GM23338 (cell line): Measurements from ENCODE around the gene PABPC3. TPM values are rescaled to one million over a fixed set of nuclear protein-coding genes. Genes with fewer than 3 reads are reported as not detected.
A peak's percentile ranks its signal among the peaks of the same experiment; 100 is the strongest.

Source experiments
- ATAC-seq: fragments of 200-7000 bp; cut with Tn5 transposase; 3 replicates; pipeline ENCODE4 v1.9.1; 2020
- DNase-seq: peaks from one replicate; pipeline ENCODE4 v3.0.0-alpha.2; 2015; ENCODE audit warnings: low spot score
- H2AFZ ChIP-seq: fragments of 200-600 bp; sonication (generic); 2 replicates; pipeline ENCODE4 v1.8.0; 2016; ENCODE audit warnings: antibody characterized with exemption, mild to moderate bottlenecking, moderate library complexity
- H3F3A ChIP-seq: fragments of 200-600 bp; sonication (generic); replicated peaks from 2 replicates; pipeline ENCODE4 v1.8.0; 2017; ENCODE audit warnings: antibody characterized with exemption, mixed run types, low read depth
- H3K27ac ChIP-seq: fragments of 200-600 bp; sonication (generic); 2 replicates; pipeline ENCODE4 v1.6.1; 2016; ENCODE audit warnings: low read depth
- H3K27me3 ChIP-seq: fragments of 200-600 bp; sonication (generic); 2 replicates; pipeline ENCODE4 v1.8.0; 2016; ENCODE audit warnings: mild to moderate bottlenecking, mixed run types, moderate library complexity; ENCODE audit not compliant: insufficient read depth
- H3K36me3 ChIP-seq: fragments of 200-600 bp; sonication (generic); 2 replicates; pipeline ENCODE4 v1.8.0; 2016; ENCODE audit warnings: mild to moderate bottlenecking; ENCODE audit not compliant: insufficient read depth
- H3K4me1 ChIP-seq: fragments of 200-600 bp; sonication (generic); 2 replicates; pipeline ENCODE4 v1.8.0; 2016; ENCODE audit warnings: mild to moderate bottlenecking, moderate library complexity; ENCODE audit not compliant: insufficient read depth
- H3K4me2 ChIP-seq: fragments of 200-600 bp; sonication (generic); 2 replicates; pipeline ENCODE4 v1.7.1; 2017; ENCODE audit warnings: mixed run types
- H3K4me3 ChIP-seq: fragments of 200-600 bp; sonication (generic); 2 replicates; pipeline ENCODE4 v1.6.1; 2016; ENCODE audit warnings: mixed run types
- H3K79me2 ChIP-seq: fragments of 200-600 bp; sonication (generic); replicated peaks from 2 replicates; pipeline ENCODE4 v1.8.0; 2017; ENCODE audit warnings: mild to moderate bottlenecking; ENCODE audit not compliant: insufficient read depth
- H3K9me2 ChIP-seq: fragments of 200-600 bp; sonication (generic); 2 replicates; pipeline ENCODE4 v1.8.0; 2017; ENCODE audit not compliant: insufficient read depth
- H4K20me1 ChIP-seq: fragments of 200-600 bp; sonication (generic); replicated peaks from 2 replicates; pipeline ENCODE4 v1.8.0; 2017; ENCODE audit warnings: mild to moderate bottlenecking; ENCODE audit not compliant: insufficient read depth
- H3K27ac Mint-ChIP-seq: 2 replicates; pipeline ENCODE4 v1.8.0; 2020; ENCODE audit warnings: inconsistent platforms, mild to moderate bottlenecking, moderate library complexity, mixed read lengths
- H3K27me3 Mint-ChIP-seq: 3 replicates; pipeline ENCODE4 v1.8.0; 2022; ENCODE audit warnings: low read depth, mild to moderate bottlenecking, moderate library complexity, mixed read lengths, inconsistent platforms; ENCODE audit not compliant: insufficient read depth, poor library complexity
- H3K36me3 Mint-ChIP-seq: 3 replicates; pipeline ENCODE4 v1.8.0; 2021; ENCODE audit warnings: low read depth, mild to moderate bottlenecking, inconsistent platforms, moderate library complexity, mixed read lengths
- H3K4me1 Mint-ChIP-seq: 3 replicates; pipeline ENCODE4 v1.8.0; 2020; ENCODE audit warnings: mild to moderate bottlenecking, inconsistent platforms, mixed read lengths
- H3K4me3 Mint-ChIP-seq: 3 replicates; pipeline ENCODE4 v1.8.0; 2021; ENCODE audit warnings: moderate library complexity, mild to moderate bottlenecking, inconsistent platforms, mixed read lengths
- H3K9me3 Mint-ChIP-seq: 3 replicates; pipeline ENCODE4 v1.8.0; 2020; ENCODE audit warnings: moderate library complexity, mild to moderate bottlenecking, inconsistent platforms, mixed read lengths
- EZH2phosphoT487 ChIP-seq: fragments of 200-600 bp; sonication (generic); IDR thresholded peaks from one replicate; pipeline ENCODE4 v1.8.1; 2018; ENCODE audit warnings: antibody characterized with exemption; ENCODE audit not compliant: unreplicated experiment
- JUNB ChIP-seq: IDR thresholded peaks from one replicate; pipeline ENCODE4 v1.6.1; 2016; ENCODE audit warnings: antibody characterized with exemption; ENCODE audit not compliant: unreplicated experiment
- NANOG ChIP-seq: IDR thresholded peaks from 2 replicates; pipeline ENCODE4 v1.6.1; 2016; ENCODE audit warnings: antibody characterized with exemption, borderline replicate concordance
- POLR2AphosphoS5 ChIP-seq: IDR thresholded peaks from 2 replicates; pipeline ENCODE4 v1.6.1; 2016; ENCODE audit warnings: antibody characterized with exemption, low read depth
- ZNF114 ChIP-seq: fragments of 250-450 bp; sonication (Bioruptor Pico); IDR thresholded peaks from 2 replicates; pipeline ENCODE4 v1.5.0; 2020; ENCODE audit warnings: mild to moderate bottlenecking, moderate library complexity
- long read RNA-seq: library from polyadenylated mRNA; unstranded; transcript quantifications from one replicate; pipeline ENCODE4 v2.0.0, GENCODE V29; 2020; ENCODE audit not compliant: unreplicated experiment
- polyA plus RNA-seq: library from polyadenylated mRNA; unstranded; fragments of >200 nt; fragmentation: Nextera tagmentation; extraction: Ambion mirVana; gene quantifications from 2 replicates; pipeline ENCODE4 v1.2.1, GENCODE V29; 2016
- total RNA-seq: library from RNA; depleted of rRNA; stranded (reverse); fragments of >200 nt; shearing (Covaris generic); gene quantifications from 2 replicates; pipeline ENCODE4 v1.2.3, GENCODE V29; 2014; rRNA removed

The PABPC3 gene
- total RNA-seq, result 0.58 and 1.2 TPM in 2 replicates
- 0.42 and 0.55 TPM in 2 replicates for polyA plus RNA-seq
- long read RNA-seq, result 0 reads

- H3F3A ChIP-seq, result no peaks in the 10 kb centered on the region
- no peaks in the 10 kb centered on the region for H3K36me3 Mint-ChIP-seq
- H3K4me3 ChIP-seq, result no peak within 1 kb of the TSS
- H3K27ac Mint-ChIP-seq, result no peak within 1 kb of the TSS
- H3K4me1 ChIP-seq, result no peaks in the 10 kb centered on the region
- H3K36me3 ChIP-seq, result no peaks in the 10 kb centered on the region
- ATAC-seq, result peak; percentile 80
- no peaks in the 10 kb centered on the region for H3K4me1 Mint-ChIP-seq
- H2AFZ ChIP-seq, result peak within 1 kb of the TSS; percentile 76
- H3K4me2 ChIP-seq, result no peak within 1 kb of the TSS
- no peaks in the 10 kb centered on the region for H3K27me3 ChIP-seq
- peak; percentile 29 for DNase-seq
- no peak within 1 kb of the TSS for H3K27ac ChIP-seq
- H3K4me3 Mint-ChIP-seq, result peak within 1 kb of the TSS; percentile 58; the same call in 2 of the 3 replicates
- no peaks in the 10 kb centered on the region for H4K20me1 ChIP-seq
- TF ChIP-seq JUNB, result no peak
- H3K27me3 Mint-ChIP-seq, result peaks cover 6% of the 10 kb centered on the region
- H3K9me2 ChIP-seq, result no peaks in the 10 kb centered on the region
- no peaks in the 10 kb centered on the region for H3K9me3 Mint-ChIP-seq
- H3K79me2 ChIP-seq, result no peaks in the 10 kb centered on the region
Observed at GRCh38 chr13:25095851-25096453, at the start of gene PABPC3. Gene PABPC3 (plus strand): TSS chr13:25096136. CDS start chr13:25096199, 63 bp downstream.

GRCh38 chr13:25046274-25046984 lies 49.5 kb upstream of the PABPC3 start:
- H3K36me3 Mint-ChIP-seq, result peaks cover 9% of the 10 kb centered on the region; the same call in 1 of the 3 replicates
- no peaks in the 10 kb centered on the region for H3F3A ChIP-seq
- H4K20me1 ChIP-seq, result no peaks in the 10 kb centered on the region
- H3K4me2 ChIP-seq, result peak overlapping the region; percentile 95
- H3K27me3 ChIP-seq, result peaks cover 27% of the 10 kb centered on the region
- H3K9me3 Mint-ChIP-seq, result peaks cover 18% of the 10 kb centered on the region; the same call in 2 of the 3 replicates
- ATAC-seq, result peak; percentile 87
- H3K36me3 ChIP-seq, result no peaks in the 10 kb centered on the region
- no peak overlapping the region for H3K27ac Mint-ChIP-seq
- no peaks in the 10 kb centered on the region for H3K9me2 ChIP-seq
- H3K27ac ChIP-seq, result no peak overlapping the region
- TF ChIP-seq ZNF114 (CRISPR knock-in tag), result no peak
- TF ChIP-seq NANOG, result no peak
- H3K4me3 Mint-ChIP-seq, result peak overlapping the region; percentile 70
- peak; percentile 60 for DNase-seq
- peak overlapping the region; percentile 85 for H3K4me3 ChIP-seq
- peak overlapping the region; percentile 99 for H2AFZ ChIP-seq
- H3K79me2 ChIP-seq, result no peaks in the 10 kb centered on the region
- peaks cover 4% of the 10 kb centered on the region; the same call in 1 of the 2 replicates for H3K4me1 ChIP-seq
- peaks cover 11% of the 10 kb centered on the region; the same call in 2 of the 3 replicates for H3K4me1 Mint-ChIP-seq
- H3K27me3 Mint-ChIP-seq, result peaks cover 30% of the 10 kb centered on the region

- DNase-seq (peak; percentile 82), ATAC-seq (peak; percentile 94)
- H3K79me2 ChIP-seq, result no peaks in the 10 kb centered on the region
- H3K4me1 Mint-ChIP-seq, result peaks cover 11% of the 10 kb centered on the region; the same call in 2 of the 3 replicates
- H2AFZ ChIP-seq, result peak overlapping the region; percentile 99
- no peak overlapping the region for H3K27ac ChIP-seq
- H3F3A ChIP-seq, result no peaks in the 10 kb centered on the region
- H3K27ac Mint-ChIP-seq, result no peak overlapping the region
- H3K36me3 Mint-ChIP-seq, result peaks cover 9% of the 10 kb centered on the region; the same call in 1 of the 3 replicates
- H3K27me3 Mint-ChIP-seq, result peaks cover 30% of the 10 kb centered on the region
- no peaks in the 10 kb centered on the region for H3K9me2 ChIP-seq
- TF ChIP-seq POLR2AphosphoS5 (peak; percentile 53; the same call in 1 of the 2 replicates), EZH2phosphoT487 (no peak)
- no peaks in the 10 kb centered on the region for H4K20me1 ChIP-seq
- H3K4me2 ChIP-seq, result peak overlapping the region; percentile 95
- H3K36me3 ChIP-seq, result no peaks in the 10 kb centered on the region
- H3K27me3 ChIP-seq, result peaks cover 27% of the 10 kb centered on the region
- H3K4me3 ChIP-seq, result peak overlapping the region; percentile 85
- H3K9me3 Mint-ChIP-seq, result peaks cover 22% of the 10 kb centered on the region; the same call in 2 of the 3 replicates
- H3K4me1 ChIP-seq, result peaks cover 4% of the 10 kb centered on the region; the same call in 1 of the 2 replicates
- H3K4me3 Mint-ChIP-seq, result peak overlapping the region; percentile 70
Observed at GRCh38 chr13:25046985-25047511, 48.9 kb upstream of the PABPC3 start.
